Raji (cell line): ENCODE measurements around the gene TTC22.

Experiments used
- POLR2A ChIP-seq: IDR thresholded peaks from 2 replicates; pipeline ENCODE4 v1.6.1; 2011; ENCODE audit warnings: low read depth, low read length, control low read depth; ENCODE audit not compliant: insufficient read depth

Gene TTC22

DNA sequence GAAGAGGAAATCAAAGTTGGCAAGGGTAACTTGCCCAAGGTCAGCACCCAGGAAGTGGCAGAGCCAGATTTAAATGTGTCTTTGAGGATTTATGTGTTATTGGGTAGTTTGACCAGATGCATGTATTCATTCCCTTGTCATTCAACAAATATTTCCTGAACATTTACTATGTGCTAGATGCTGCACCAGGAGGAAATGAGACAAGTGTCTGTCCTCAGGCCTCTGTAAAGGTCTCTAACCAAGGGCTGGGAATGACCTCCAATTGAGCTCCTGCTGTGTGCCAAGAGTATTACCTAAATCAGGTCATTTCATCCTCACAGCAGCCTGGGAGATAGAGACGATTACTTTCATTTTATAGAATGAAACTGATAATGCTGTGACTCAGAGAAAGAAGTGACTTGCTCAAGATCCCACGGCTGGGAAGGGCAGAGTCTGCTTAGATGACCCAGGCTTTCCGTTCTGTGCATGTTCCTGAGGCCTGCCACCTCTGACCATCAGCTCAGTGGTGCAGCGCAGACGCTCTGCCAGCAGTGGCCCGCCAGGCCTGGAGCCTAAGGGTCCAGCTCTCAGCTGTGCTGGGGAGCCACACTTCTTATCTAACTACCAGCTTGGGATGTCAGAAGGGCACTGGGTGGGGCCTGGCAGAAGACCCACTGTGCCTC is 3.5 kb upstream of the TTC22 start:
- TF ChIP-seq POLR2A: no peak

GRCh38 chr1:54803761-54804470 is 2.8 kb upstream of the TTC22 start:
- no peak for TF ChIP-seq POLR2A

DNA sequence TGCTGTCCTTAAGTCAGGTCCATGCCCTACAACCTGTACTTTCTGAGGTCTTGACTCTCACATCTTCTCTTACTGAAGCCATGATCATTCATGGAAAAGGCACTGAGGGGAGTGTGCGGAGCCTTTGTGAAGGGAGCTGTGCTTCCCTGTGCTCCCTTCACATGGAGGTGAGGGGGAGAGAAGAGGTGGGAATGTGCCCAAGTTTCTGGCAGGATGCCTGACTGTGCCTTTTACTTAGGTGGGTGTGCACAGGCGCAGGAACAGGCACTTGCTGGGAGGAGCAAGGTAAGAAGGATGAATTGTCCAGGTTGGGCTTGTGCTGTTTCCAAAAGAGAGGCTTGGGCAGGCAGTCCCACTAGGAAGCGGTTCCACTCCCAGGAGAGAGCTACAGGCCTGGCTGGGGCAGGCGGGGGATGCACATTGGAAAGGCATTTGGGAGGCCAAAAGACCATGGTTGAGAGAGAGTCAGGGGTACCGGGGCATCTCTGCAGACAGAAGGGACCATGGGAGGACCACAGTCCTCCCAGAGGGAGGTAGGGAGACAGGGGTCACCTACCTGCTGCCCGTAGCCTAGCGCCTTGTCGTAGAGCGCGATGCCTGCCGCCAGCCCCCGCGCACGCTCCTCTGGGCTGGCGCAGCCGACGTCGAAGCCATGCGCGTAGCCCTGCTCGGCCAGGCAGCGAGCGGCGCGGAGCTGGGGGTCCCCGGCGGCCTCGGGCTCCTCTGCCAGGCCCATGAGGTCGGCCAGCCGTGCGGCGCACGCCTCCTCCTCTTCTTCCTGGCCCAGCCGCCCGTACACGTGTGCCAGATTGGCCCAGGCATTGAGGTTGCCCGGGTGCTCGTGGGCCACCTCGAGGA is 853 bp downstream of the TTC22 start:
- no peak for TF ChIP-seq POLR2A

DNA sequence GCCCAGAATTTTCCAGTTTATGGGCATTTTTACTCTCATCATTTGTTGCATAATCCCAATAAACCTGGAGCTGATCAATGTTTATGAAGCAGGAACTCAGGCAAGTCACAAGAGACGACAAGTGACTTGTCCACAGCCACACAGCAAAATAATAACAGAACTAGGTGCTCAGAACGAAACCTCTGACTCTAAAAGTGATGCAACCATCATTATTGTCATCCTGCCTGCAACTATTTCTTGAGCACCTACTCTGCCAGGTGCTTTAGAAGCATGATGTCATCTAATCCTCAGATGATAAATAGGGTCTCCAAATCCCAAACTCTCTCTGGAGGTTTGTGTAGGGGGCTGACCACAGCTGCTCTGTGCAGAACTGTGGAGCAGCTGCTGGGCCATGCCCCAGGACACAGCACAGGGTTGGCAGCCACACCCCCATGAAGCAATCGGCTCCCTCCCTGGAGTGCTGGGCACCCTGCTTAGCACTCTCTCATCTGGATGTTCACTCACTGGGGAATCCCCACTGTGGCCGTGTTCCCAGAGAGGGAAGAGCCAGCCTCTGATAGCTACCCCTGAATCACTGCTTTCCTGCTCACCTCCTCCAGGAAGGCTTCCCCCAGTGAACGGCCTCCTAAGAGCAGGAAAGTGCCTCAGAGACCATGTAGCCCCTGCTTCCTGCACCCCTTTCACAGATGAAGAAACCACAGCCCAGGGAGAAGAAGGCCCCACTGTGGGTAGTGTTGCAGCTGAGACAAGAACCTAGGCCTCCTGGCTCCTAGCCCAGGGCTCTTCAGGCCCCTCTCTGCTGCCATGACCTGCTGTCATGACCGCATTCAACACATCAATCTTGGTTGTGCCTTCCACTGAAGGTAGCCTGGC is 2.1 kb downstream of the TTC22 start:
- TF ChIP-seq POLR2A: no peak

DNA sequence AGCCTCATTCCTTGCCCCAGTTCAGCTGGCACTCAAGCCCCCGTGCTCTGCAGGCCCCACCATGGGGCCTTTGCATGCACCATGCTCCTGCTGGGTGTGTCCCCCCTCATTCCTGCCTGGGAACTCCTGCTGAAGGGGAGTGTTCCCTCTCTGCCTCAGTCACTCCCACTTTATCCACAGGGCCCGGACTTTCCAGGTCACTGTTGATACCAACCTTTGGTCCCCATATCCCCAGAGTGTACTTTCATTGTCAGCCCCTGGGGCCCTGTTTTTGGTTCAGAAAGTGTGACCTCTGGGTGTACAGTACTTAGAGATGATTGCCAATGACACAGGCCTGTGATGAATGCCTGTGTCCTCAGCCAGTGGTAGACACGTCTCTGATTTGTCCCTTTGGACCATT is 2.9 kb downstream of the TTC22 start:
- TF ChIP-seq POLR2A: no peak

DNA sequence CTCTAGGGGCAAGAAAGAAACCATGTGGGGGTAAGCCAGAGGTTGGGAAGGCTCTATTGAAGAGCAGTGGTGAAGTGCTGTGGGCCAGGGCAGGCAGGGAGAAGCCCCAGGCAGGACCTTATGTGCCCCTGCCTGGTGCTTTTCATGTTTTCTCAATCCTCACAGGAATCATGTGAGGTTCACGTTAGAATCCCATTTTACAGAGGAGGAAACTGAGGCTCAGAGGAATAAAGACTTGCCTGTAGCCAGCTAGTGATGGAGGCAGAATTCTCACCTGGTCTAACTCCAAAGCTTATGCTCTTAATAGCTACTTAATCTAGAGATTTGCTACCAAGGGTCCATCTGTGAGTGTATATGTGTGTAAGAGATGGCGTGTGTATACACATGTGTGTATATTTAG is 4.2 kb downstream of the TTC22 start:
- TF ChIP-seq POLR2A: no peak

GRCh38 chr1:54795841-54796468 is 5.2 kb downstream of the TTC22 start:
- no peak for TF ChIP-seq POLR2A

DNA sequence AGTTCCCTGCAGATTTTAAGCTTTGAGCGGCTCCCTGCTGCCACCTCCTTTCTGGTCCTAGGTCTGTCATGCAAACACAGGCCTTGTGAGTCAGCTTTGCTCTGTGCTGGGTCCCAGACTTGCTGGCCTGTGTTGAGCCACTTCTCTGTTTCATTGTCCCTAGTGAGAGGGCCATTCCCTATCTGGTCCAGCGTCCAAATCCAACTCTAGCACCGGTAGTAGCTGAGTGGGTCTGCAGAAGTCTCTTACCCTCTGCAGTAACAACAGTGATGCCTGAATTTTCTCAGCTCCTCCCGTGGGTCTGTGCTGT is 5.8 kb downstream of the TTC22 start:
- TF ChIP-seq POLR2A: no peak

GRCh38 chr1:54794451-54795355 is 6.4 kb downstream of the TTC22 start:
- TF ChIP-seq POLR2A: no peak

GRCh38 chr1:54792686-54793282 is 8.3 kb downstream of the TTC22 start:
- no peak for TF ChIP-seq POLR2A

- TF ChIP-seq POLR2A: no peak
Observed at GRCh38 chr1:54791880-54792522, 9.1 kb downstream of the TTC22 start.

DNA sequence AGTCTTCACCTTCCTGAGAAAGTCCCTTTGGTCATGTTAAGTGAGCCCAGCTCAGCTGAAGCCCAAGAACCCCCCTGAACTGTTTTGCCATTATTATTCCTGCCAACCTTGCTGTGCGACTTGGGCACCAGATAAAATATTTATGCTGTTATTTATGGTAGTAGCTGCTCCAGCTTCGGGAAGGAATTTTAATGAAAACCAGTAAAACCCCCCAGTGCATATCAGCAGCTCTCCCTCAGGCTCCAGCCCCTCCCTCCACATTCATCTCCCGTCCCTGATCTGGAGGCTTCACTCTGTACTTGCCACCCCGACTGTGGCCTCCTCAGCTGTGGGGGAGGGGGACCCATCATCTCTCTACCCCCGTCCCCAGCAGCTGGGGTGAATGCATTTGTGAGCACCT is 12.7 kb downstream of the TTC22 start:
- TF ChIP-seq POLR2A: no peak

DNA sequence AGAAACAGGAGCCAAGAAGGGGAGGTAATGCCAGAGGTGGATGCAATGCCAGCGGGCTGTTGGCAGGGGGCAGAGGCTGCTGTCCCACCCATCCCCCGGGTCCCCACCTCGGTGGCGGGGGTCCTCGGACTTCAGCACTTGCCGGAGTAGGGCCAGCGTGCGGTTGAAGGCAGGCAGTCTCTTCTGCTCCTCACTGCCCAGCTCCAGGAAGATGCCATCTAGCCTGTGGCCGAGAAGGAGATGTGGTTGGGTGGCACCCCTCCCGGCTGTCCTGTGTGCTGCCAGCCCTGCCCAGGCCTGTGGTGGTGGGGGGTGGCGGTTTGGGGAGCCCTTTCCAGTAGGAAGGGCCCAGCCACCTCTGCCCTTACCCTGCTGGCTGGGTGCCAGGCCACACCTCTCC is 13.5 kb downstream of the TTC22 start:
- TF ChIP-seq POLR2A: no peak
